Stimulated activated CD4-positive, alpha-beta T cell treated with anti-CD3 and anti-CD28 coated beads, Interleukin-2, amount 100 ng/mL, for 4 hours (primary cell): ENCODE data around the gene PCIF1.
"Not testable (repeated sequence)": the region's sequence is repeated elsewhere in the genome, so short reads cannot be mapped to it uniquely, and the experiment has no call there.

ENCODE experiments used
- DNase-seq: peaks from one replicate; pipeline ENCODE4 v3.0.0-alpha.2; 2020; ENCODE audit warnings: low read depth

Gene PCIF1

DNA sequence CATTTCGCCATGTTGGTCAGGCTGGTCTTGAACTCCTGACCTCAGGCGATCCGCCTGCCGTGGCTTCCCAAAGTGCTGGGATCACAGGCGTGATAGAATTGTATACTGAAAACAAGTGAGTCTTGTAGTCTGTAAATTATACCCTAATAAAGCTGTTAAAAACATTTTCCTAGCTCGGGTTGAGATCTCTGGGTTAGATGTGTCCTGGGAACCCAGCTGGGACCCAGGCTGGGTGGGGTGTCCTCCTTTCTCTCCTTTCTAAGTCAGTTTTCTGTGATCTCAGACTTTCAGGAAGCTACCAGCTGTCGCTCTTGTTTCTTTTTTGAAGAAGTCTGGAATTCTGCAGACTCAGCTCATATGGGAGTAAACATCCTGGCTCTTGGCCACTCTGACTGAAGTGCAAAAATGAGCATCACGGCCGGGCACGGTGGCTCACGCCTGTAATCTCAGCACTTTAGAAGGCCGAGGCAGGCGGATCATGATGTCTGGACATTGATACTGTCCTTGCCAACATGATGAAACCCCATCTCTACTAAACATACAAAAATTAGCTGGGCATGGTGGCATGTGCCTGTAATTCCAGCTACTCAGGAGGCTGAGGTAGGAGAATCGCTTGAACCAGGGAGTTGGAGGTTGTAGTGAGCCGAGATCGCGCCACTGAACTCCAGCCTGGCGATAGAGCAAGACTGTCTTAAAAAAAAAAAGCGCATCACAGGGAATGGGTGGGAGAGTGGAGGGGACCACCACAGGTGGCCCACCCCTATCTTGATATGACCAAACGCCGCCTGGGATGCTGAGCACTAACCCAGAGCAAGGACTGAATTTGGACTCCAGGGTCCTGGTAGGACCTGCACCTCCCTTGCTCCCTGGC, 9.9 kb upstream of the PCIF1 start:
- DNase-seq = no peak

DNA sequence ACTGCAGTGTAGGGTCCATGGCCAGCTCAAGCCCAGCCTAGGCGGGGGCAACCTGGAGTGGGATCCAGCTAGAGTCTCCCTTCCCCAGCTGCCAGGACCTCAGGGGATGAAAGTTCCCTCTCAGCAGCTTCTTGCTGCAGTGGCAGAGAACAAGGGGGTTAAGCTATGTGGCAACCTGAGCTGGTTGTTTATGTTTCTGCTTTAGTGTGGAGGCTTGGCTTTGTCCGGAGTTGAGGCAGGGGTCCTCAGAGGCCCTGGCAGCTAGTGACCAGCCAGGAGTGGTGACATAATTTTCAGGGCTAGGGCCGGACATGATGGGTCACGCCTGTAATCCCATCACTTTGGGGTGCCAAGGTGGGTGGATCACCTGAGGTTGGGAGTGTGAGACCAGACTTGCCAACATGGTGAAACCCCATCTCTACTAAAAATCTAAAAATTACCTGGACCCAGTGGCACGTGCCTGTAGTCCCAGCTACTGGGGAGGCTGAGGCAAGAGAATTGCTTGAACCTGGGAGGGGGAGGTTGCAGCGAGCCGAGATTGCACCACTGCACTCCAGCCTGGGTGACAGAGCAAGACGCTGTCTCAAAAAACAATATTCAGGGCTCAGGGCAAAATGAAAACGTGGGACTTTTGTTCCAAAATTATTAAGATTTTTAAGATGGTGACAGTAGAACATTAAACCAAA, 8.5 kb upstream of the PCIF1 start:
- DNase-seq = no peak

DNA sequence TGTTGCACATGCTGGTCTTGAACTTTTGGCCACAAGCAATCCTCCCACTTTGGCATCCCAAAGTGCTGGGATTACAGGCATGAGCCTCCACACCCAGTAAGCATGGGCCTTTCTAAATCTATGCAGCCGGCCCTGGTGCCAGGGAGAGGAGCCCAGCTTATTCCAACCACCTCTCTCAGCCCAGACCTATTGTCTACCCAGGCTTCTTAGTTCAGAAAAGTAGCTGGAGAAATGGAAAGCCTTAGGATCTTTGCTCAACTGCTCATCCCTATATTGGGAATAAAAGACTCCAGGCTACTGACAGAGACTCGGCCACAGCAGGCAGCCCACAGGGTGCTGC, 7.8 kb upstream of the PCIF1 start:
- DNase-seq = no peak

DNA sequence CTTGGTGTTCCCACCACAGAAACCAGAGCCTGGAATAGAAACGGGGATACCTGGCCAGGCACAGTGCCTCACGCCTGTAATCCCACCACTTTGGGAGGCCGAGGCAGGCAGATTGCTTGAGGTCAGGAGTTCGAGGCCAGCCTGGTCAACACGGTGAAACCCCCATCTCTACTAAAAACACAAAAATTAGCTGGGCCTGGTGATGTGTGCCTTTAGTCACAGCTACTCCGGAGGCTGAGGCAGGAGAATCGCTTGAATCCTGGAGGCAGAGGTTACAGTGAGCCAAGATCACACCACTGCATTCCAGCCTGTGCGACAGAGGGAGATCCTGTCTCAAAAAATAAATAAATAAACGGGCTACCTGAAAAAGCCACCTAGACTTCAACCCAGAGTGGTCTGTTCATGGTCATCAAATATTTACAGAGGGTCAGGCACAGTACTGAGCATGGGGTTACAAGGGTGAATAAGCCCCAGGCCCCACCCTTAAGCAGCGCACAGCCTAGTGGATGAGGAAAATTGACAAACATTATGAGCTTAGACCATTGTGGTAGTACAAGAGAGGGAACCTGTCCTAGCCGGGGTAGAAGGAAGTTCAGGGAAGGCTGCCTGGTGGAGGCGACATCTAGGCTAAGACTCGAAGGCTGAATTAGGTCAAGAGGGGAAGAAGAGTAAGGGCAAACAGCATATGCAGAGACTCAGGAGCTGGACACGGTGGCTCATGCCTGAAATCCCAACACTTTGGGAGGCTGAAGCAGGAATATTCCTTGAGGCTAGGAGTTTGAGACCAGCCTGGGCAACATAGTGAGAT, 7.2 kb upstream of the PCIF1 start:
- no peak for DNase-seq

DNA sequence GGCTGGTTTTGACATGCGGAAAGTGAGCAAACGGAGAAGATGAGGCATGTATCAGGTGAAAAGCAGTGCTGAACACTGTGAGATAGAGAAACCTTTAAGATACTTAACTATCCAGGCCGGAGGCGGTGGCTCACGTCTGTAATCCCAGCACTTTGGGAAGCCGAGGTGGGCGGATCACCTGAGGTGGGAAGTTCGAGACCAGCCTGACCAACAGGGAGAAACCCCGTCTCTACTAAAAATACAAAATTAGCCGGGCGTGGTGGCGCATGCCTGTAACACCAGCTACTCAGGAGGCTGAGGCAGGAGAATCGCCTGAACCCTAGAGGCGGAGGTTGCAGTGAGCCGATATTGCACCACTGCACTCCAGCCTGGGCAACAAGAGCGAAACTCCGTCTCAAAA, 2.8 kb upstream of the PCIF1 start:
- DNase-seq = not testable (repeated sequence)

DNA sequence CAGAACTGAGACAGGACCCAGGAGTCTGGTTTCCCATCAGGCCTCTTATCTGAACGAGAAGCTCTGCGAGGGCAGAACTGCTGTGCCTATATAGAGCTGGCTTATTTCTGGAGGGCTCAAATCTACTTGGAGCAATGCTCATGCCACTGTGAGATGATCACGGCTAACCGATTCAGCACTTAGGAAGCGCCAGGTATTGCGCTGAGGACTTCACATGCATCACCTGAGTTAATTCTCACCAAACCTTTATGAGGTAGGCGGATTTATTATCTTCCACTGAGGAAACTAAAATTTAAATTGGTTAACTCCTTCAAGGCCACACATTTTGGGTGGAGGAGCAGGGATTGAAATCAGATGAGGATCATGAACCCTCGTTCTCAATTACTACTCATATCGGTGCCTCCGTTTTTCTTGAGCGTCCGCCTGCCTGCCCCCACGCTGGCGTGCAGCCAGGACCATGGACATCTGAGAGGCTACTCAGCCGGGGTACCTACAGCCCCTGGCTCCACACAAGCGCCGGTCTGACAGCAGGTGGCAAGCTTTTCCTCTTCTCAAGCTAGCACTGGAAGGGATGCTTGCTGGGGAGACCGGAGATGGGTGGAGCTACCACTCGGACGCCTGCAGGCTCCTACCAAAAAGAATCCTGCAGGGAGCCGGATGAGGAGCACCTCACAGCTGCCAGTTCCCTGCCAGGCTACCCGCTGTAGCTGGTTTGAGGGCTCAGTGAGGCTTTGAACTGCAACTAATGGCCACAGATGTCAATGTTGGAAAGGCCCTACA, 1.0 kb upstream of the PCIF1 start:
- DNase-seq = peak; percentile 31

DNA sequence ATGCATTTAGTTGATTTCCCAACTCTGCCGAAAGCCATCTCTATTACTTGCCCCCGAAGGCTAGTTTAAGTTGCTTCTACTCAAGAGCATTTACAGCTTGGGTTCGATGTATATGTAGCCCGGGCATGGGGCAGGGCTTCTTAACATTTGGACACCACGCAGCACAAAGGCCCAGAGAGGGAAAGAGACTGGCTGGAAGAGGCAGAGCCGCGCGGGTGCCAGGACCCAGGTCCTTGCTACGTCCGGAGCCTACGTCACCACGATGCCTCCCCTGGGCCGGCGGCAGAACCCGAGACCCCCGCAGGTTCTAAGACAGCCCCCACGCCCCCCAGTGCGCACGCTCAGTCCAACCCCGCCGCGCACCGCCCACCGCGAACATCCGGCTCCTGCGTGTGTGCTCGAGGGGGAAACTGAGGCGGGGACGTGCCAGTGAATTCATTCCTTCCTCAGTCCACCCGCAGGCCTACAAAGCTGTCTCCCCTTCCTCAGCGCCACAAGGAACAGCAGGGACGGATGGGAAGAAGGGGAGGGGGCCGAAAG, 367 bp upstream of the PCIF1 start:
- no peak for DNase-seq

DNA sequence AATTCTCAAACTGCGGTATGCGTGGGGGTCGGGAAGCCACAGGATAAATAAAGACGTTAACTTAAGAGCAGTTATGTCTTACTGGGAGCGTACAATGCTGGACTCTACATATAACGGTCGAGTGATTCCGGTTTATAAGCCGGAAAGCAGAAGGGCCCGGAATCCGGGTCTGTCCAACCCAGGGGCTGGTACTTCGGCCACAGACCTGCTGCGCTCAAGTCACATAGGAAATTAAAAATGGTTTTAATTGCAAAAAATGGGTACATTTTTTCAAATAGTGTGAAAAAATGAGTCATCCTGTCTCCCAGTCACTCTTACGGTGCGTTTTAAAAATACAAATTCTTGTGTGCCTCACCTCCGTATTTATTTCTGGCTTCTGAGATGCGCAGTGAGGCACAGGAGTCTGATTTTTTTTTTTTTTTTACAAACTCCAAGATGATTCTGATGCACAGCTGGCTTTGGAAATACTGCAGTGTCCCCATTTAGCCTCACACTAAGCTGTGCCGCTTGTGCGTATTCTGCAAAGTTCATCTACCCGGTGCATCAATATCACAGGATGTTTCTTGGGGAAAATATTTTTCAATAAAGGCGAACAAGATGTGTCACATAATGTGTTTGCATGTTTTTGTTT, 1.0 kb downstream of the PCIF1 start:
- no peak for DNase-seq

DNA sequence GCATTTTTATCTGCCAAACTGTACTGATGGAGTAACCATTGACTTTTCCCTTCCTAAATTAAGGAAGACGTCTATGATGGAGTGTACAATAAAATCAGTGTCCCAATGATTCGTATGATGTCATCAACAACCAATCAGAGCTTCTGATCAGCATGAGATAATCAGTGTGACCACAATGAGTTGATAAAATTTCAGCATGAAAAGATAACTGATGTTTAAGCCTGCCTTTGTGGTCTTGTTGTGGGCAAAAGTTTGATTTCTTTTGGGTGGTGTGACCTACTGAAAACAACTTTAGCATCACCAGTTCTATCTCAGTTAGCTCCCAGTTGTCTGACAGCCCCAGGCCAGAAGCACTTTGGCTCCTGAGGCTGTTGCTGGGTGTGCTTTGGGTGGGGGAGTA, 3.3 kb downstream of the PCIF1 start:
- DNase-seq = no peak

DNA sequence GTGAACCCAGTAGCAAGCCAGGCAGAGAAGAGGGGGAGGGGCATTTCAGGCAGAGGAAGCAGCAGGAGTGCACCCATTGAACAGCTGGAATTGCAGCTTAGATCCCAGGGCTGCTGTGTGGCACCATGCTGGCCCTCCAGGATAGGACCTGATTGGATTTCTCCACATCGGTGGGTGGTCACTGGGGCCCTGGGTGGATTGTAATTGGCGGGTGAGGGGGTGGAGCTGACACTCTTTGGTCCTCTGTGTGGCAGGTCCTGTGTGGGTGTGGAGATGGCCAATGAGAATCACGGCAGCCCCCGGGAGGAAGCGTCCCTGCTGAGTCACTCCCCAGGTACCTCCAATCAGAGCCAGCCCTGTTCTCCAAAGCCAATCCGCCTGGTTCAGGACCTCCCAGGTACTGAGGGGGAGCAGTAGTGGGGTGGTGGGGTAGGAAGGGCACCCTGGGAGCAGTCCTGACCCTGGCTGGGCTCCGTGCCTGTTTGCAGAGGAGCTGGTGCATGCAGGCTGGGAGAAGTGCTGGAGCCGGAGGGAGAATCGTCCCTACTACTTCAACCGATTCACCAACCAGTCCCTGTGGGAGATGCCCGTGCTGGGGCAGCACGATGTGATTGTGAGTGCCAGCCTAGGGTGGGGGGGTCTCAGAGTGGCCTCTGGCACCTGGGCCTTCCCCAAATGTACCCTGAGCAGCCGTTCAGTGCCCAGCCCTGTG, 4.4 kb downstream of the PCIF1 start:
- DNase-seq = no peak

DNA sequence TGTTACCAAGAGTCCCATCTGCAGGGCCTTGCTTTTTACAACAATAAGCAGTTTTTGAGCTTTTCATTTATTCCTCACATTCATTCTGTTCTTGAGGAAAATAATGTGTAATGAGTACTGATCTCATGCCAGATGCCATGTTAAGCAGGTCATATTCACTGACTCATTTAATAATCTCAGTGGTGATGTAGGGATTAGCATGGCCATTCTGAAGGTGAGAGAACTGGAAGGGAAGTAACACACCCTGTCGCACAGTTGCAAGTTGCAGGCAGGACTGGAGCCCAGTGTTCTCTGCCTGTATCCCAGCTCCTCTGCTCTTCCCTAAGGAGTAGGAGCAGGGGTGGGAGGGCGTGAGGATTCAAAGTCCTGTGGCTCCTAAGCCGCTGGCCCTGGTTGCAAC, 5.6 kb downstream of the PCIF1 start:
- no peak for DNase-seq

DNA sequence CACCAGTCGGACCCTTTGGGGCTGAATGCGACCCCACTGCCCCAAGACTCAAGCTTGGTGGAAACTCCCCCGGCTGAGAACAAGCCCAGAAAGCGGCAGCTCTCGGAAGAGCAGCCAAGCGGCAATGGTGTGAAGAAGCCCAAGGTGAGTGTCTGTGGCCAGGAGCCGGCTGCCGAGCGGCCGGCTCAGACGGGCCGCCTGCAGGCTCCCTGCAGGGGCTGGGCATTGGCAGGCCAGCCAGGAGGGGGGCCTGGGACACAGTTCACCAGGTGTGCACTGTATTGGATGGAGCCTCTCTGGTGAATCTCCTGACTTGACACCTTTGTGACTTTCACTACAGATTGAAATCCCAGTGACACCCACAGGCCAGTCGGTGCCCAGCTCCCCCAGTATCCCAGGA, 6.0 kb downstream of the PCIF1 start:
- no peak for DNase-seq

DNA sequence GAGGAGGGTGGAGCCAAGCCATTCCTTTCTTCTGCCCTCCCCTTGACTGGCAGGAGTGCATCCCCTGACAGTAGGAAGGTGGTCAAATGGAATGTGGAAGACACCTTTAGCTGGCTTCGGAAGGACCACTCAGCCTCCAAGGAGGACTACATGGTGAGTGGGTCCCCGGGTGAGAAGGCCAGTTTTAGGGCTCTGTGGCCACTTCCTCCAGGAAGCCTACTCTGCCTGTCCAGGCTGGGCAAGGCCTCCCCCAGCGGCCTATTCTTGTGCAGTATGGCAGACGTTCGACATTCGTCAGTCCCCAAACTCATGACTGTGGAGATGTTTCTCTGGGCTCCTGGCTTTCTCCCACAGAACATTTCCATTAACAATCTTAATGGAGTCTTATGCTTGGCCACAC, 9.1 kb downstream of the PCIF1 start:
- DNase-seq = no peak

DNA sequence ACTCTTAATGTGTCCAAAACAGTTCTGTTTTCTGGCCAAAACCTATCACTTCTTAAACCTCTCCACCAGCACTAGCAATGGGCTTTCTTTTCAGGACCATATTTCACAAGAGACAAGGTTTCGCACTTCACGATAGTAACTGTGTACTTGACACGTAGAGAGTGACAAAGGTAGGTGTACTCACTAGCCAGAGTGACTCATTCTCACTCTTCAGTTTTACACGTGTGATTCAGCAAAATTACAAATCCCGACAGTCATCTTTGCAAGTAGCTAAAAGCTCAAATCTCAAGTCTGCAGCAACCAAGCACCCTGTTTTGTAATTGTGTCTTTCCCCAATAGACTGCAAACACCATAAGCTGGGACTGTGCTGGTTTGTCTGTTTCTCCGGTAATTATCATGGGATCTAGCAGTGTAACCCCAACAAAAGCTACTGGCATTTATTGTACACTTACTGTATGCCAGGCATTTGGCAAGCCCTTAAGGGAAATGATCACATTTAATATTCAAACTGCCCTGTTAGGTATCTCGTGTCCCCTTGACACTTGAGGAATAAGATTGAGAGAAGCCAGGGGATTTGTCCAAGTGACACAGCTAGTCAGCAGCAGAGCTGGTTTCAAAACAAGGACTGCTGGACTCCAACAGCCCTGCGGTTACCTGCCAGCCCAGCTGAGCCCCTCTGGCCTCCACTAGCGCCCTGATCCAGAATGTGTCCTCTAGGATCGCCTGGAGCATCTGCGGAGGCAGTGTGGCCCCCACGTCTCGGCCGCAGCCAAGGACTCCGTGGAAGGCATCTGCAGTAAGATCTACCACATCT, 9.9 kb downstream of the PCIF1 start:
- DNase-seq = no peak

DNA sequence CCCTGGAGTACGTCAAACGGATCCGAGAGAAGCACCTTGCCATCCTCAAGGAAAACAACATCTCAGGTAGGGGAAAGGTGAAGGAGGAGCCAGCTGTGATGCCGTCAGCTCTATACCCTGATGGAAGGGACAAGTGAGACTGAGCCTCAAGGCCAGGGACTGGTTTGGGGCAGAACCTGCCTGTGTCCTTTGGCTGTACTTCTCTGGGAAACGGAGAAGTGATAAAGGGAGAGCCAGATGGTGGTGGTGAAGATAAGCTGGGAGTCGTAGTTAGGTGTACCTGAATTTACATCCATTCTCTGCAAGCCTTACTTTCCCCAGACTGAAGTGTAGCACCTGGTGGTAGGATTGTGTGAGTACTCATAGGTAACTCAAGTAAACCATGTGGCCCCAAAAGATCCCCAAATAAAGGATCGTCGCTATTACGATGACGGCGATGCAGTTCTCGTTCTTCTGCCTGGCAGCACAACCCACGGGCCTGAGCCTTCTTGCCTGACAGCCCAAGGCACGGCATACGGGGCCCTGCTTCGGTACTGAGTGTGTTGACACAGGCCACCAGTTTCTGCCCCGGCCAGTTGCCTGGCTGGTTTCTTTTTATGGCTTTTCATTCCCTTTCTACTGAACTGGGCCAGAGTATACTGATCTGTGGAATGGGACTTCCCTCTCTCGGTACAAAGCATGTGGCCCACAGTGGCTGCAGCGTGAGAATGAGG, 10.6 kb downstream of the PCIF1 start:
- DNase-seq = no peak

DNA sequence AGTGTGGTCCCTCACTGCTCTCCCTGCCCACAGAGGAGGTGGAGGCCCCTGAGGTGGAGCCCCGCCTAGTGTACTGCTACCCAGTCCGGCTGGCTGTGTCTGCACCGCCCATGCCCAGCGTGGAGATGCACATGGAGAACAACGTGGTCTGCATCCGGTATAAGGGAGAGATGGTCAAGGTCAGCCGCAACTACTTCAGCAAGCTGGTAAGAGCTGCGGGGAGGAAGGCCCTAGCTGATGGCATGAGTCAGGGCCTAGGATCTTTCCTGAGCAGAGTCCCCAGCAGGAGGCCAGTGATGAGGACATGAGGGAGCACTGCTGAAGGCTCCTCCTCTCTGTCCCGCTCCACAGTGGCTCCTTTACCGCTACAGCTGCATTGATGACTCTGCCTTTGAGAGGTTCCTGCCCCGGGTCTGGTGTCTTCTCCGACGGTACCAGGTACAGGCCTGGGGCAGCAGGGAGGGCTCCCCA, 11.2 kb downstream of the PCIF1 start:
- DNase-seq = no peak

DNA sequence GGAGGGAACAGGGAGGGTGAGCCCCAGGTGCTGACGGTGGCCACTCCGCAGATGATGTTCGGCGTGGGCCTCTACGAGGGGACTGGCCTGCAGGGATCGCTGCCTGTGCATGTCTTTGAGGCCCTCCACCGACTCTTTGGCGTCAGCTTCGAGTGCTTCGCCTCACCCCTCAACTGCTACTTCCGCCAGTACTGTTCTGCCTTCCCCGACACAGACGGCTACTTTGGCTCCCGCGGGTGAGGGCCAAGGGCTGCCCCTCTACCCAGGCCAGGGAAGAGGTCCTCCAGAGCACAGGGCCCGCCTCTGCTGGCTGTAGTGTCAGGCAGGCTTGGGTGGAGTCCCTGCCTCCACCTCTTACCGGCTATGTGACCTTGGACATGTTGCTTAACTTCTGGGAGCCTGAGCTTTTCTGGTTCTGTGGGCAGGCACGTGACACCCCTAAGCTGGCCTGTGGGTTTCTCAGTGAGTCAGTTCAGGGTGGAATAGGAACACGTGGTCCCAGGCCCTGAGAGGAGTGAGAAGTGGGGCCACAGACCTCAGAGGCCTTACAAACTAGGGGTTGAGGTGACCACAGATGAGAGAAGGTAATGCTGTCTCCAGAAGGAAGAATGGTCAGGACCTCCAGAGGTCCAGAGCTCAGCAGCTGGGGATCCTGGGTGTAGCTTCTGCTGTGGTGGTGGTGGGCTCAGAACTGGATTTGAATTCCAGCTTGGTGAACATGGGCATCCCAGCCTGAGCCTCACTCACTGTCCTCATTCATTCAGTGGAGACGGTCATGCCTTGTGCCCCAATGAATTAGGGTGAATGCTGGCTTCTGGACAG, 11.9 kb downstream of the PCIF1 start:
- DNase-seq = no peak
